ENCODE results near the gene OR6B3. TPM values are rescaled to one million over a fixed set of nuclear protein-coding genes. Genes with fewer than 3 reads are reported as not detected.

OR6B3 gene
- total RNA-seq, 1 experiment from 2014 or later, result not detected

DNA sequence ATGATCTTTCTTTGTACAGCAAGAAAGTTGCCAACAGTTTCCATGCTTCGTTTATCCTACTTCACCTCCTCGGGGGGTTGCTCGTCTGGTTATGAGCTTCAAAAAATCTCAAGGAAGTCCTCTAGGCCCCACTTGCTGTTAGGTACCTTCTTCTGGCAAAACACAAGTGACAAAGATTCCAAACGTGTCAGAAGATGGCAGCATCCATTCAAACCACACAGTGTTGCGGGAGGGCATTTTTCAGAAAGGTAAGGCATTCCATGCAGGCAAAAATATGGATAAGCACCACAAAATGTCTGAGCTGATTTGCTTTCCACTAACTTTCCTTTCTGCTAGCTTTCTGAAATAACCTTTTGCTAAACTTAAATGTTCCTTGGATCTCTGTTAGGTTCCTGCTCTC, 13.2 kb upstream of the OR6B3 start:
- H3K4me1 ChIP-seq (ENCODE audit: insufficient read depth, low read length), result no peaks in the 10 kb centered on the region
- intact Hi-C loops (cut with micrococcal nuclease), result no loop called here
- no peak overlapping the region for H3K4me2 ChIP-seq (ENCODE audit: low read length)
- H3K79me2 ChIP-seq (ENCODE audit: low read length), result no peaks in the 10 kb centered on the region
- CTCF ChIA-PET, result no interaction called here
- H3K27ac ChIP-seq (ENCODE audit: low read length), result no peak overlapping the region
- no peak overlapping the region for H3K9ac ChIP-seq (ENCODE audit: low read length)
- no TSS peak for BruUV-seq (replicated peaks)
- H3K4me3 ChIP-seq (ENCODE audit: low read length), result no peak overlapping the region
- ATAC-seq, result no peak
- H2AFZ ChIP-seq (ENCODE audit: low read length), result no peak overlapping the region
- H3K9me2 ChIP-seq (replicated peaks; ENCODE audit: low read length), result no peaks in the 10 kb centered on the region
- POLR2A ChIA-PET (ENCODE audit: unreplicated experiment), result no interaction called here
- no peaks in the 10 kb centered on the region for H3F3A ChIP-seq (ENCODE audit: low read length, unreplicated experiment)
- H3K27me3 ChIP-seq (ENCODE audit: low read length), result peaks cover 32% of the 10 kb centered on the region
- H4K20me1 ChIP-seq (ENCODE audit: low read length), result no peaks in the 10 kb centered on the region
- H3K9me3 ChIP-seq (ENCODE audit: low read length), result peaks cover 9% of the 10 kb centered on the region; the same call in 1 of the 2 replicates
- H3K36me3 ChIP-seq (ENCODE audit: low read depth, low read length), result no peaks in the 10 kb centered on the region
- TF ChIP-seq EZH2 (IDR thresholded peaks at IDR 0.05; ENCODE audit: low read length, unreplicated experiment), result no peak
- TF ChIP-seq EZH2phosphoT487 (IDR thresholded peaks at IDR 0.05; ENCODE audit: borderline replicate concordance, low read length), result no peak
- no peak for DNase-seq

DNA sequence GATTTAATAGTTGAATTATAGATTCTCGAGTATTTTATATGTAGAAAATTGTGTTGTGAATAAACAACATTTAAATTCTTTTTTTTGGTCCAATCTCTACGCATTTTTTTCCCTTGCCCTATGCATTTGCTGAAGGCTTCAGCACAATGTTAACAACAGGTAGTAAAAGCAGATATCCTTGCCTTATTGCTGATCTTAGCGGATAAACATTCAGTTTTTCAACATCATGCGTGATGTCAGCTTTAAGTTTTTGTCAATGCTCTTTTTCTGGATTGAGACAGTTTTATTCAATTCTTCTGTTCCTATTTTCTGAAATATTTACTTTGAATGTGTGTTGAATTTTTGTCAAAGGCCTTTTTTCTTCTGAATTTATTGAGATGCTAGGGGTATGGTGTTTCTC, 11.6 kb upstream of the OR6B3 start:
- intact Hi-C loops (cut with micrococcal nuclease), result no loop called here
- Histone ChIP-seq H3K4me2 (ENCODE audit: low read length) (no peak overlapping the region), H3K9me2 (replicated peaks; ENCODE audit: low read length) (no peaks in the 10 kb centered on the region), H3F3A (ENCODE audit: low read length, unreplicated experiment) (no peaks in the 10 kb centered on the region), H4K20me1 (ENCODE audit: low read length) (no peaks in the 10 kb centered on the region), H3K4me1 (ENCODE audit: insufficient read depth, low read length) (no peaks in the 10 kb centered on the region), H3K9ac (ENCODE audit: low read length) (no peak overlapping the region), H3K4me3 (ENCODE audit: low read length) (no peak overlapping the region), H3K36me3 (ENCODE audit: low read depth, low read length) (no peaks in the 10 kb centered on the region), H3K27ac (ENCODE audit: low read length) (no peak overlapping the region), H3K79me2 (ENCODE audit: low read length) (no peaks in the 10 kb centered on the region), H2AFZ (ENCODE audit: low read length) (no peak overlapping the region), H3K9me3 (ENCODE audit: low read length) (peaks cover 9% of the 10 kb centered on the region; the same call in 1 of the 2 replicates), H3K27me3 (ENCODE audit: low read length) (peaks cover 28% of the 10 kb centered on the region)
- no TSS peak for BruUV-seq (replicated peaks)
- TF ChIP-seq EZH2phosphoT487 (IDR thresholded peaks at IDR 0.05; ENCODE audit: borderline replicate concordance, low read length), result no peak
- TF ChIP-seq, protein P1, sequence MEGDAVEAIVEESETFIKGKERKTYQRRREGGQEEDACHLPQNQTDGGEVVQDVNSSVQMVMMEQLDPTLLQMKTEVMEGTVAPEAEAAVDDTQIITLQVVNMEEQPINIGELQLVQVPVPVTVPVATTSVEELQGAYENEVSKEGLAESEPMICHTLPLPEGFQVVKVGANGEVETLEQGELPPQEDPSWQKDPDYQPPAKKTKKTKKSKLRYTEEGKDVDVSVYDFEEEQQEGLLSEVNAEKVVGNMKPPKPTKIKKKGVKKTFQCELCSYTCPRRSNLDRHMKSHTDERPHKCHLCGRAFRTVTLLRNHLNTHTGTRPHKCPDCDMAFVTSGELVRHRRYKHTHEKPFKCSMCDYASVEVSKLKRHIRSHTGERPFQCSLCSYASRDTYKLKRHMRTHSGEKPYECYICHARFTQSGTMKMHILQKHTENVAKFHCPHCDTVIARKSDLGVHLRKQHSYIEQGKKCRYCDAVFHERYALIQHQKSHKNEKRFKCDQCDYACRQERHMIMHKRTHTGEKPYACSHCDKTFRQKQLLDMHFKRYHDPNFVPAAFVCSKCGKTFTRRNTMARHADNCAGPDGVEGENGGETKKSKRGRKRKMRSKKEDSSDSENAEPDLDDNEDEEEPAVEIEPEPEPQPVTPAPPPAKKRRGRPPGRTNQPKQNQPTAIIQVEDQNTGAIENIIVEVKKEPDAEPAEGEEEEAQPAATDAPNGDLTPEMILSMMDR (conservative IDR thresholded peaks at IDR 0.05; ENCODE audit: low read depth, low read length), result no peak
- TF ChIP-seq EZH2 (IDR thresholded peaks at IDR 0.05; ENCODE audit: low read length, unreplicated experiment), result no peak
- POLR2A ChIA-PET (ENCODE audit: unreplicated experiment), result no interaction called here
- DNase-seq (no peak), ATAC-seq (no peak)
- CTCF ChIA-PET, result no interaction called here

DNA sequence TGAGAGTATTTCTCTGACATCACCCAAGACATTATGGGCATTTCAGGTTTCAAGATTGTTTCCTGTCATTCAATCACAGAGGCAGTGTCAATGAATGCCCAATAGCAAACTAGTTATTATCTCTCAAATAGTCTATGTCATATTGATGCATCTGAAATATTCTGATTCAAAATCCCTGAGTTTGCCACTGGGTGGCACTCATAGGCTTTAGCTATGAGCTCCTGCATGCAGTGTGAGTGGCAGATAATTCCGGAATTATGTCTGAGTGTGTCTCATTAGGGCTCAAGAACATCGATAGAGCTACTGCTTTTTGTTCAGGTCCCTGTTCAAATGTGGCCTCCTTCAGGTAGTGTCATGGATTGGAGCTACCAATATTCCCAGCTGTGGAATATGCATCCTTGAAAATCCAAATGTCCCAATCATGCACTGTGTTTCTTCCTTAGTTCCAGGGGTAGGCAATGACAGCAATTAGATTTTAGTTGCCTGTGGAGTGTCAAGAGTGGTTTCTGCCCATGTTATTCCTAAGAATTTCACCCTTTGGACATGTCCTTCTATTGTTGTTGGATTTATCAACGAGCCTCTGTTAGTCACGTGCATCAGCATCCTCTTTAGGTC, 7.8 kb upstream of the OR6B3 start:
- Histone ChIP-seq H3K4me1 (ENCODE audit: insufficient read depth, low read length) (no peaks in the 10 kb centered on the region), H3K9me3 (ENCODE audit: low read length) (peaks cover 9% of the 10 kb centered on the region; the same call in 1 of the 2 replicates), H4K20me1 (ENCODE audit: low read length) (no peaks in the 10 kb centered on the region), H3K27me3 (ENCODE audit: low read length) (peaks cover 50% of the 10 kb centered on the region), H3K4me2 (ENCODE audit: low read length) (no peak overlapping the region), H3K9me2 (replicated peaks; ENCODE audit: low read length) (no peaks in the 10 kb centered on the region), H3K79me2 (ENCODE audit: low read length) (no peaks in the 10 kb centered on the region), H3K27ac (ENCODE audit: low read length) (no peak overlapping the region), H2AFZ (ENCODE audit: low read length) (no peak overlapping the region), H3F3A (ENCODE audit: low read length, unreplicated experiment) (no peaks in the 10 kb centered on the region), H3K36me3 (ENCODE audit: low read depth, low read length) (no peaks in the 10 kb centered on the region), H3K4me3 (ENCODE audit: low read length) (no peak overlapping the region), H3K9ac (ENCODE audit: low read length) (no peak overlapping the region)
- intact Hi-C loops (cut with micrococcal nuclease), result loop anchor here (1.0 kb wide), 1 partner anchor 82 kb away; no protein-coding TSS in a partner anchor
- ChIA-PET CTCF (interaction anchor here (0.6 to 1.4 kb wide), 2 partner anchors 82 to 114 kb away, joined by 3 to 15 read pairs; no protein-coding TSS in a partner anchor), POLR2A (ENCODE audit: unreplicated experiment) (interaction anchor here (0.6 kb wide), 1 partner anchor 8 kb away, joined by 5 read pairs; no protein-coding TSS in a partner anchor)
- TF ChIP-seq, protein P1 (conservative IDR thresholded peaks at IDR 0.05; ENCODE audit: low read depth, low read length), result peak; percentile 74
- no peak for TF ChIP-seq EZH2phosphoT487 (IDR thresholded peaks at IDR 0.05; ENCODE audit: borderline replicate concordance, low read length)
- DNase-seq, result peak; percentile 79
- no TSS peak for BruUV-seq (replicated peaks)
- ATAC-seq, result peak; percentile 90
